ENCODE results near the gene PDE4DIP. TPM values are rescaled to one million over a fixed set of nuclear protein-coding genes. Genes with fewer than 3 reads are reported as not detected.
"Not testable (repeated sequence)": the region's sequence is repeated elsewhere in the genome, so short reads cannot be mapped to it uniquely, and the experiment has no call there.

Gene PDE4DIP
- polyA plus RNA-seq (ENCODE audit: insufficient read length in 4 of 4), result 100 to 1,000 TPM in 3 of 4 donors, 10 to 100 TPM in 1; 66.4 to 137 (median 114) TPM

GRCh38 chr1:148844220-148844619, at the start of gene PDE4DIP:
Gene PDE4DIP (plus strand): TSS chr1:148844428. CDS start chr1:148844775, 347 bp downstream.
- DNase-seq (ENCODE audit: low read depth in 4 of 4, low spot score in 3 of 4), result not testable (repeated sequence)

- DNase-seq (ENCODE audit: low read depth in 4 of 4, low spot score in 3 of 4), result not testable (repeated sequence)
Observed at GRCh38 chr1:148808268-148808928, 35.8 kb upstream of the PDE4DIP start.

GRCh38 chr1:148808929-148809283, 35.3 kb upstream of the PDE4DIP start:
- not testable (repeated sequence) for DNase-seq (ENCODE audit: low read depth in 4 of 4, low spot score in 3 of 4)

- not testable (repeated sequence) for DNase-seq (ENCODE audit: low read depth in 4 of 4, low spot score in 3 of 4)
Observed at GRCh38 chr1:148822180-148822579, 22.0 kb upstream of the PDE4DIP start.

GRCh38 chr1:148823822-148824221, 20.4 kb upstream of the PDE4DIP start:
- not testable (repeated sequence) for DNase-seq (ENCODE audit: low read depth in 4 of 4, low spot score in 3 of 4)

- DNase-seq (ENCODE audit: low read depth in 4 of 4, low spot score in 3 of 4), result not testable (repeated sequence)
Observed at GRCh38 chr1:148825029-148825428, 19.2 kb upstream of the PDE4DIP start.

- not testable (repeated sequence) for DNase-seq (ENCODE audit: low read depth in 4 of 4, low spot score in 3 of 4)
Observed at GRCh38 chr1:148828531-148828930, 15.7 kb upstream of the PDE4DIP start.

GRCh38 chr1:148828962-148829361, 15.3 kb upstream of the PDE4DIP start:
- DNase-seq (ENCODE audit: low read depth in 4 of 4, low spot score in 3 of 4), result not testable (repeated sequence)

GRCh38 chr1:148829365-148829764, 14.9 kb upstream of the PDE4DIP start:
- not testable (repeated sequence) for DNase-seq (ENCODE audit: low read depth in 4 of 4, low spot score in 3 of 4)

GRCh38 chr1:148841262-148841661, 3.0 kb upstream of the PDE4DIP start:
- not testable (repeated sequence) for DNase-seq (ENCODE audit: low read depth in 4 of 4, low spot score in 3 of 4)

GRCh38 chr1:148844651-148845050, 423 bp downstream of the PDE4DIP start:
- DNase-seq (ENCODE audit: low read depth in 4 of 4, low spot score in 3 of 4), result not testable (repeated sequence)

GRCh38 chr1:148845068-148845467, 840 bp downstream of the PDE4DIP start:
- not testable (repeated sequence) for DNase-seq (ENCODE audit: low read depth in 4 of 4, low spot score in 3 of 4)

GRCh38 chr1:148850347-148850746, 6.1 kb downstream of the PDE4DIP start:
- DNase-seq (ENCODE audit: low read depth in 4 of 4, low spot score in 3 of 4), result not testable (repeated sequence)

GRCh38 chr1:148850840-148851239, 6.6 kb downstream of the PDE4DIP start:
- not testable (repeated sequence) for DNase-seq (ENCODE audit: low read depth in 4 of 4, low spot score in 3 of 4)

GRCh38 chr1:148851684-148852083, 7.5 kb downstream of the PDE4DIP start:
- not testable (repeated sequence) for DNase-seq (ENCODE audit: low read depth in 4 of 4, low spot score in 3 of 4)

- not testable (repeated sequence) for DNase-seq (ENCODE audit: low read depth in 4 of 4, low spot score in 3 of 4)
Observed at GRCh38 chr1:148853363-148853762, 9.1 kb downstream of the PDE4DIP start.

GRCh38 chr1:148854063-148854462, 9.8 kb downstream of the PDE4DIP start:
- not testable (repeated sequence) for DNase-seq (ENCODE audit: low read depth in 4 of 4, low spot score in 3 of 4)

GRCh38 chr1:148855367-148855766, 11.1 kb downstream of the PDE4DIP start:
- DNase-seq (ENCODE audit: low read depth in 4 of 4, low spot score in 3 of 4), result not testable (repeated sequence)

- not testable (repeated sequence) for DNase-seq (ENCODE audit: low read depth in 4 of 4, low spot score in 3 of 4)
Observed at GRCh38 chr1:148860049-148860448, 15.8 kb downstream of the PDE4DIP start.

- not testable (repeated sequence) for DNase-seq (ENCODE audit: low read depth in 4 of 4, low spot score in 3 of 4)
Observed at GRCh38 chr1:148860579-148861259, 16.5 kb downstream of the PDE4DIP start.

- DNase-seq (ENCODE audit: low read depth in 4 of 4, low spot score in 3 of 4), result not testable (repeated sequence)
Observed at GRCh38 chr1:148862590-148862989, 18.4 kb downstream of the PDE4DIP start.
